Gastrocnemius medialis (tissue), 4 donors: Measurements from ENCODE around the gene RAPGEF2.

Source experiments
- CTCF ChIP-seq, 5 experiments: fragments of 450-650 bp in 3 of 5; fragments of 200-600 bp in 2 of 5; sonication (generic) in 2 of 5; IDR thresholded peaks in 4 of 5; conservative IDR thresholded peaks in 1 of 5; 1 replicate in 4 of 5; 2 replicates in 1 of 5; pipeline ENCODE4 v1.5.1; 2016 to 2019; ENCODE audit warnings: antibody characterized with exemption in 5 of 5, mild to moderate bottlenecking in 3 of 5, moderate library complexity in 3 of 5
- POLR2A ChIP-seq, 2 donors: fragments of 450-650 bp; IDR thresholded peaks; one replicate each; pipeline ENCODE4 v1.6.1; 2017; ENCODE audit warnings: antibody characterized with exemption in 2 of 2, mild to moderate bottlenecking in 2 of 2, moderate library complexity in 2 of 2

GRCh38 chr4:159290321-159291030, 187.6 kb downstream of the RAPGEF2 start:
- TF ChIP-seq CTCF (IDR thresholded peaks at IDR 0.05 in 4 of 5, conservative IDR thresholded peaks at IDR 0.05 in 1 of 5) = no peak
- no peak for TF ChIP-seq POLR2A (IDR thresholded peaks at IDR 0.05)
